ENCODE data around the gene OGFOD1. TPM values are rescaled to one million over a fixed set of nuclear protein-coding genes. Genes with fewer than 3 reads are reported as not detected.
"Not testable (repeated sequence)": the region's sequence is repeated elsewhere in the genome, so short reads cannot be mapped to it uniquely, and the experiment has no call there.

The OGFOD1 gene
- total RNA-seq, 1 experiment from 2014 or later = 179 TPM

GRCh38 chr16:56479469-56479868 lies 28.1 kb downstream of the OGFOD1 start:
- H3K36me3 ChIP-seq = peaks cover 47% of the 10 kb centered on the region
- H3K9me3 ChIP-seq (replicated peaks) = peaks cover 5% of the 10 kb centered on the region; the same call in 1 of the 2 replicates
- no peaks in the 10 kb centered on the region for H3K27me3 ChIP-seq
- DNase-seq = no peak
- no peak overlapping the region for H3K27ac ChIP-seq
- no peaks in the 10 kb centered on the region for H3K4me1 ChIP-seq
- no peak overlapping the region for H3K4me3 ChIP-seq

- Histone ChIP-seq H3K4me3 (no peak overlapping the region), H3K27ac (no peak overlapping the region), H3K36me3 (peaks cover 34% of the 10 kb centered on the region), H3K4me1 (no peaks in the 10 kb centered on the region), H3K27me3 (no peaks in the 10 kb centered on the region), H3K9me3 (replicated peaks) (peaks cover 5% of the 10 kb centered on the region; the same call in 1 of the 2 replicates)
- DNase-seq = no peak
Measured at GRCh38 chr16:56480776-56481467, 29.6 kb downstream of the OGFOD1 start.

GRCh38 chr16:56481468-56482122 lies 30.2 kb downstream of the OGFOD1 start:
- Histone ChIP-seq H3K9me3 (replicated peaks) (peaks cover 5% of the 10 kb centered on the region; the same call in 1 of the 2 replicates), H3K4me1 (no peaks in the 10 kb centered on the region), H3K27ac (no peak overlapping the region), H3K4me3 (no peak overlapping the region), H3K27me3 (no peaks in the 10 kb centered on the region), H3K36me3 (peaks cover 27% of the 10 kb centered on the region)
- peak in 1 of 2 experiments; percentile 36 for DNase-seq

GRCh38 chr16:56482683-56483236 lies 31.4 kb downstream of the OGFOD1 start:
- H3K4me3 ChIP-seq = no peak overlapping the region
- peaks cover 17% of the 10 kb centered on the region for H3K36me3 ChIP-seq
- H3K27me3 ChIP-seq = no peaks in the 10 kb centered on the region
- peaks cover 5% of the 10 kb centered on the region; the same call in 1 of the 2 replicates for H3K9me3 ChIP-seq (replicated peaks)
- no peak for DNase-seq
- H3K4me1 ChIP-seq = no peaks in the 10 kb centered on the region
- H3K27ac ChIP-seq = no peak overlapping the region

- no peak overlapping the region for H3K27ac ChIP-seq
- no peaks in the 10 kb centered on the region for H3K27me3 ChIP-seq
- DNase-seq = no peak
- no peaks in the 10 kb centered on the region; the same call in 1 of the 2 replicates for H3K4me1 ChIP-seq
- H3K9me3 ChIP-seq (replicated peaks) = peaks cover 5% of the 10 kb centered on the region; the same call in 1 of the 2 replicates
- no peak overlapping the region for H3K4me3 ChIP-seq
- peaks cover 11% of the 10 kb centered on the region for H3K36me3 ChIP-seq
Measured at GRCh38 chr16:56483394-56483793, 32.0 kb downstream of the OGFOD1 start.

GRCh38 chr16:56488035-56488434 lies 36.7 kb downstream of the OGFOD1 start:
- no peak overlapping the region for H3K27ac ChIP-seq
- H3K4me1 ChIP-seq = no peaks in the 10 kb centered on the region; the same call in 1 of the 2 replicates
- H3K27me3 ChIP-seq = no peaks in the 10 kb centered on the region
- no peak overlapping the region for H3K4me3 ChIP-seq
- no peaks in the 10 kb centered on the region for H3K36me3 ChIP-seq
- no peak for DNase-seq
- peaks cover 3% of the 10 kb centered on the region; the same call in 1 of the 2 replicates for H3K9me3 ChIP-seq (replicated peaks)

GRCh38 chr16:56488868-56489267 lies 37.5 kb downstream of the OGFOD1 start:
- H3K36me3 ChIP-seq; DNase-seq; H3K4me3 ChIP-seq; H3K4me1 ChIP-seq; H3K27ac ChIP-seq; H3K27me3 ChIP-seq; H3K9me3 ChIP-seq (replicated peaks): not testable (repeated sequence)

GRCh38 chr16:56491657-56492261 lies 40.4 kb downstream of the OGFOD1 start:
- no peaks in the 10 kb centered on the region; the same call in 1 of the 2 replicates for H3K4me1 ChIP-seq
- no peaks in the 10 kb centered on the region for H3K36me3 ChIP-seq
- no peak overlapping the region for H3K27ac ChIP-seq
- H3K4me3 ChIP-seq = no peak overlapping the region
- DNase-seq = no peak
- H3K27me3 ChIP-seq = no peaks in the 10 kb centered on the region
- no peaks in the 10 kb centered on the region for H3K9me3 ChIP-seq (replicated peaks)

- DNase-seq = no peak
- no peak overlapping the region for H3K4me3 ChIP-seq
- no peaks in the 10 kb centered on the region for H3K36me3 ChIP-seq
- no peaks in the 10 kb centered on the region for H3K27me3 ChIP-seq
- no peaks in the 10 kb centered on the region; the same call in 1 of the 2 replicates for H3K4me1 ChIP-seq
- H3K27ac ChIP-seq = no peak overlapping the region
- no peaks in the 10 kb centered on the region for H3K9me3 ChIP-seq (replicated peaks)
Measured at GRCh38 chr16:56493126-56493525, 41.8 kb downstream of the OGFOD1 start.

GRCh38 chr16:56493815-56494214 lies 42.5 kb downstream of the OGFOD1 start:
- H3K4me3 ChIP-seq = no peak overlapping the region
- H3K9me3 ChIP-seq (replicated peaks) = no peaks in the 10 kb centered on the region
- no peak for DNase-seq
- no peaks in the 10 kb centered on the region for H3K27me3 ChIP-seq
- no peak overlapping the region for H3K27ac ChIP-seq
- H3K4me1 ChIP-seq = no peaks in the 10 kb centered on the region
- H3K36me3 ChIP-seq = no peaks in the 10 kb centered on the region

- H3K36me3 ChIP-seq = no peaks in the 10 kb centered on the region; the same call in 1 of the 2 replicates
- H3K4me3 ChIP-seq = no peak overlapping the region
- no peak overlapping the region for H3K27ac ChIP-seq
- no peak for DNase-seq
- H3K27me3 ChIP-seq = no peaks in the 10 kb centered on the region
- no peaks in the 10 kb centered on the region for H3K9me3 ChIP-seq (replicated peaks)
- H3K4me1 ChIP-seq = no peaks in the 10 kb centered on the region
Measured at GRCh38 chr16:56505181-56505580, 53.8 kb downstream of the OGFOD1 start.

- no peak for DNase-seq
- no peak overlapping the region for H3K27ac ChIP-seq
- H3K4me1 ChIP-seq = no peaks in the 10 kb centered on the region
- H3K36me3 ChIP-seq = no peaks in the 10 kb centered on the region; the same call in 1 of the 2 replicates
- no peaks in the 10 kb centered on the region for H3K9me3 ChIP-seq (replicated peaks)
- no peak overlapping the region for H3K4me3 ChIP-seq
- H3K27me3 ChIP-seq = no peaks in the 10 kb centered on the region
Measured at GRCh38 chr16:56506941-56507340, 55.6 kb downstream of the OGFOD1 start.

GRCh38 chr16:56510544-56510943 lies 59.2 kb downstream of the OGFOD1 start:
- no peak overlapping the region for H3K27ac ChIP-seq
- H3K36me3 ChIP-seq = no peaks in the 10 kb centered on the region
- DNase-seq = no peak
- H3K4me3 ChIP-seq = no peak overlapping the region
- no peaks in the 10 kb centered on the region for H3K9me3 ChIP-seq (replicated peaks)
- no peaks in the 10 kb centered on the region for H3K4me1 ChIP-seq
- no peaks in the 10 kb centered on the region for H3K27me3 ChIP-seq

GRCh38 chr16:56512025-56512424 lies 60.7 kb downstream of the OGFOD1 start:
- Histone ChIP-seq H3K36me3 (no peaks in the 10 kb centered on the region), H3K27ac (no peak overlapping the region), H3K27me3 (no peaks in the 10 kb centered on the region), H3K9me3 (replicated peaks) (no peaks in the 10 kb centered on the region), H3K4me3 (no peak overlapping the region), H3K4me1 (no peaks in the 10 kb centered on the region)
- no peak for DNase-seq

- Histone ChIP-seq H3K36me3 (no peaks in the 10 kb centered on the region), H3K27me3 (no peaks in the 10 kb centered on the region), H3K4me3 (no peak overlapping the region), H3K27ac (no peak overlapping the region), H3K4me1 (no peaks in the 10 kb centered on the region), H3K9me3 (replicated peaks) (no peaks in the 10 kb centered on the region)
- DNase-seq = no peak
Measured at GRCh38 chr16:56513091-56513490, 61.7 kb downstream of the OGFOD1 start.

Measured in SJCRH30 (cell line).